NCI-H460 (cell line): ENCODE data around the gene PSG3. TPM values are rescaled to one million over a fixed set of nuclear protein-coding genes. Genes with fewer than 3 reads are reported as not detected.
"Not testable (repeated sequence)": the region's sequence is repeated elsewhere in the genome, so short reads cannot be mapped to it uniquely, and the experiment has no call there.

Experiments used
- DNase-seq: peaks from one replicate; pipeline ENCODE4 v3.0.0-alpha.2; 2016; ENCODE audit warnings: low read depth; ENCODE audit errors: extremely low read depth
- polyA plus RNA-seq: library from polyadenylated mRNA; depleted of rRNA; stranded (reverse); fragments of >200 nt; gene quantifications from 2 replicates; pipeline ENCODE4 v1.2.3, GENCODE V29; 2014; cell fraction: nucleus; rRNA removed
- total RNA-seq: library from RNA; depleted of rRNA; stranded (reverse); fragments of >200 nt; shearing (Covaris generic); gene quantifications from 2 replicates; pipeline ENCODE4 v1.2.3, GENCODE V29; 2014; rRNA removed

The PSG3 gene
- not detected in 2 replicates for total RNA-seq
- polyA plus RNA-seq: not detected in 2 replicates

DNA sequence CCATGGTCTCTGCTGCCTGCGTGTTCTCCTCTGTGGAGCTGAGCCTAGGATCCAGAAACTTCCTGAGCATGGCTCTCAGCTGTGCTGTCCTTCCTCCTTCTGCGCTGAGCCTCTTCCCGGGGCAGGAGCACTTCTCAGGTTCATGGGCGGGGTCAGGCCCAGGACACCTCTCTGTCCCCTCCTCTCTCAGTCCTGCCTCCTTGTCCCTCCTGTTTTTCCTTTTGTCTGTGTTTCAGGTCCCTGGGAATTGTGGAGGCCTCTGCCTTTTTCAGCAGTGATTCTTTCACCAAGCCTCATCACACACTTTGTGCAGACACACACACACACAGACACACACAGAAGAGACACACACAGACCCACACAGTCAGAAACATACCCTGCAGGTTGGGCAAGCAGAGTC, at the start of gene PSG3:
TSS of gene PSG3 (minus strand) at position 101 of the 400 bp plus-strand sequence. CDS start at position 4, 97 bp downstream.
- DNase-seq: not testable (repeated sequence)

GRCh38 chr19:42788766-42789165, 48.5 kb upstream of the PSG3 start:
- not testable (repeated sequence) for DNase-seq

DNA sequence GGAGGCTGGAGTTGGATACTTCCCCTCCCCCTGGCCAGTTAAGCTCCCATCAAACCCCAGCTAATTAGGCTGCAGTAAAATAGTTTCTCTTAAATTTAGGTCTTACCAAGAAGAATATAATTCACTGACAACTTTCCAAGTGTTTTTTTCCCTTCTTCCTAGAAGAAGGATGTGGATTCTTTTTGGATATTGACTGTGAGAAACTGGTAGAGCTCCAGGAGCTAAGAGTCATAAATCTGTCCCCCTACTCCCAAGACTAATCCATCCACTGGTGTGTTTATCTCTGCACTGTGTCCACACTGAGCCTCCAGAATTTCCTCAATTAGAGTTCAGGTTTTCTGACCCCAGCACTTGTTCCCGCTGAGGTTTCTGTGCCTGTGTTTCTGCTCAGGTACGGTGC, 47.5 kb upstream of the PSG3 start:
- not testable (repeated sequence) for DNase-seq

DNA sequence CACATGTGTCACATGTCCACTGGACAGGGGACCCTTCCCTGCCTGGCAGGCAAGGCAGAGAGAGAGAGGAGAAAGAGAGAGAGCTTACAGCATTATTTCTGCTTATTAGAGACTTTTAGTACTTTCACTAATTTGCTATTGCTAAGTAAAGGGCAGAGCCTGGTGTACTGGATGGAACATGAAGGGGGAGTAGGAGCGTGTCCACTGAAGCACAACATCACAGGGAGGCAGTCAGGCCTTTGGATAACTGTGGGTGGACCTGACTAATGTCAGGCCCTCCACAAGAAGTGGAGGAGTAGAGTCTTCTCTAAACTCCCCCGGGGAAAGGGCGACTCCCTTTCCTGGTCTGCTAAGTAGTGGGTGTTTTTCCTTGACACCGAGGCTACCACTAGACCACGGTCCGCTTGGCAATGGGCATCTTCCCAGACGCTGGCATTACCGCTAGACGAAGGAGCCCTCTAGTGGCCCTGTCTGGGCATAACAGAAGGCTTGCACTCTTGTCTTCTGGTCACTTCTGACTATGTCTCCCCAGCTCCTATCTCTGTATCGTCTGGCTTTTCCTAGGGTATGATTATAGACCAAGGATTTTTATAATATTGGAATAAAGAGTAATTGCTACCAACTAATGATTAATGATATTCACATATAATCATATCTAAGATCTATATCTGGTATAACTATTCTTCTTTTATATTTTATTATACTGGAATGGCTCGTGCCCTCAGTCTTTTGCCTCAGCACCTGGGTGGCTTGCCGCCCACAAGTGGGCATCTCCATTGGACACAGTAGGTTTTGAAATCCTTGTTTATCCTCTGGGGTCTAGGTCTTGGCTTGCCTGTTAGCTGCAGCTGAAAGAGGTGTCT, 36.7 kb upstream of the PSG3 start:
- peak; percentile 9 for DNase-seq

DNA sequence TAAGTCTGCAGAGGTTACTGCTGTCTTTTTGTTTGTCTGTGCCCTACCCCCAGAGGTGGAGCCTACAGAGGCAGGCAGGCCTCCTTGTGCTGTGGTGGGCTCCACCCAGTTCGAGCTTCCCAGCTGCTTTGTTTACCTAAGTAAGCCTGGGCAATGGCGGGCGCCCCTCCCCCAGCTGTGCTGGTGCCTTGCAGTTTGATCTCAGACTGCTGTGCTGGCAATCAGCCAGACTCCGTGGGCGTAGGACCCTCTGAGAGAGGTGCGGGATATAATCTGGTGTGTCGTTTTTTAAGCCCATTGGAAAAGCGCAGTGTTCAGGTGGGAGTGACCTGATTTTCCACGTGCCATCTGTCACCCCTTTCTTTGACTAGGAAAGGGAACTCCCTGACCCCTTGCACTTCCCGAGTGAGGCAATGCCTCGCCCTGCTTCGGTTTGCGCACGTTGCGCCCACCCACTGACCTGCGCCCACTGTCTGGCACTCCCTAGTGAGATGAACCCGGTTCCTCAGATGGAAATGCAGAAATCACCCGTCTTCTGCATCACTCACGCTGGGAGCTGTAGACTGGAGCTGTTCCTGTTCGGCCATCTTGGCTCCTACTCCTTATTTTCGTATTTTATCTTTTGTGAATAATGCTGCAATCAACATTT, 34.4 kb upstream of the PSG3 start:
- not testable (repeated sequence) for DNase-seq

GRCh38 chr19:42767319-42767718, 27.0 kb upstream of the PSG3 start:
- not testable (repeated sequence) for DNase-seq

GRCh38 chr19:42766871-42767270, 26.6 kb upstream of the PSG3 start:
- not testable (repeated sequence) for DNase-seq

DNA sequence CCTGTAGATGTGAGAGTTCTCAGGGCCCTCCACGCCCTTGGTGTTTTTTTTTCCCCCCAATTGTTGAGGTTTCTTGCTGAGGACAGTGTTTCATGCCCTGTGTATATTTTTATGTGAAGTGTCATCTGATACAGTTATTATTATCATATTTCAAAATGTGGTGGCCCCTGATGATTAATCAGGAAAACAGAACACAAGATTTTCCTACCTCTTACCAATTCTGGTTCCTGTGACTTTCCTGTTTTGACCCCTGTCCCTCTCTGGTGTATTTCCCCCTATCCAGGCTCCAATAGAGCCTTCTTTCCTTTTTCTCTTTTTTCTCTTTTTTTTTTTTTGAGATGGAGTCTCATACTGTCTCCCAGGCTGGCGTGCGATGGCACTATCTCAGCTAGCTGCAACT, 24.6 kb upstream of the PSG3 start:
- no peak for DNase-seq

GRCh38 chr19:42762789-42763188, 22.5 kb upstream of the PSG3 start:
- DNase-seq: no peak

DNA sequence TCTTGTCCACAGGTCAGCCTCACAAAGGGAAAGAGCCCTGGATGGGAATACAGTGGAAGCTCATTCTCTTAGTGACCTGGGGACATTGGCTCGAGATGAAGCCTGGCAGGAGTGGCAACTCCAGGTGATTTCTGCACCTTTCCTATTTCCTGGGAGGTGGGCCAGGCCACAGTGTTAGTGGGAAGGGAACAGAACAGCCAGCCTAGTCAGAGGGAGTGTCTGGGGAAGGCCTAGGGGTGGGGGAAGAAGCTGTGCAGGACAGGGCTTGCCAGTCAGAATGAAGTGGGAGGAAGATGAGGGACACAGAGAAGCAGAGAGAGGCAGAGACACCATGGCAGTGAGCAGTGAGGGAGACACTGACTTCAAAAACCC, 21.6 kb upstream of the PSG3 start:
- DNase-seq: not testable (repeated sequence)

DNA sequence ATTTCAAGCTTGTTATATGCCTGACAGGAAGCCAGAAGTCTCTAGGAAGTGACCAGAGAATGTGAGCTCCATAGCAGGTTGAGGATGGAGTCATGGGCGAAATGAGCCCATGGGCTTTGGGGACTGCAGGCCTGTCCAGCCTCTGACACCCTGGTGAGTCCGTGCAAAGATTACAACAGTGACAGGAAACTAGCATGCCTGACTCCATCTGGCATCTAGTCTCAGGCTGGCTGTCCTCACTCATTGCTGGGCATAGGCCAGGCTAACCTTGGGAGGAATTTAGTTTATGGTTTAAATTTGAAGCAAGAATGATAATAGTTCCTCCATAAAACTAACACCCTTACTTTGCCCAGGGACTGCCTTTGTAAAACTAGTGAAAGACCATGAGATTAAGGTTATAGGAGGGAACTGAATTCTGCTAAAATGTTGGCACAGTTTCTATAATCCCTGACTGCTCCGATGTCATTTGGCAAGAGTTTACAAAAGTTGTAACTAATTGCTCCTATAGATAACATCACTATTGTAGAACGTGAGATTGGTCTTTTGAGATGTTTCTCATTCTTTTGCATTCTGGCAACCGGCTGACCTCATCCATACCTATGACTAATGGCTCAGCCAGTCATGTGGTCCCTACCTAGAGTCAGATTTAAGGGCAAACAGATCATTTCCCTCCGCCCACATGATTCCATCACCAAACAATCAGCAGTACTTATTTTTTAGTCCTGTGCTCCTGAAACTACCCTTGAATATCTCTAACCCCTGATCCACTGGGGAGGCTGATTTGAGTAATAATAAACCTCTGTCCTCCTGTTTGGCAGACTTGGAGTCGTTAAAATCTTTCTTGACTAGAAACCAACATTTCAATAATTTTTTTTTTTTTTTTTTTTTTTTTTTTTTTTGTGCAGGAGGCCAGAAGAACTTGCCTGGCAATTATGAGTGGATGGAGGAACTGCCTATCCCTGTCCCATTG, 21.0 kb upstream of the PSG3 start:
- not testable (repeated sequence) for DNase-seq

DNA sequence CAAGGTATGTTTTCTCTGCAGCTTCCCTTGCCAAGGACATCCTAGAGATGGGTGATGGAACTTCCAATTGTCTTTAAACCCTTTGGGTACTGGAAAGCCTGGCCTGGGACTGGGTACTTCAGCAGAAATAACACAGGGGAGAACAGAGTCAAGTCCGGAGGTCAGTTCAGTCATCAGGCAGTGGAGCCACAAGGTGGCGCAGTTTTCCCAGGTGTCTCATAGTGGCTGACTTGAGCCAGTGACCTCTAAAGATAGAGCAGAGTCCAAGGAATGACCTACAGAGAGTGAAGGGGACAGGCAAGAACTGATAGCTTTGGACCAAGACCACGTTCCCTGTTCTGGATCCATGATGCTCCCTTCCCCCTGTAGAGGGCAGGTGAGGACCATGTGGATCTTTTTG, 18.4 kb upstream of the PSG3 start:
- not testable (repeated sequence) for DNase-seq

DNA sequence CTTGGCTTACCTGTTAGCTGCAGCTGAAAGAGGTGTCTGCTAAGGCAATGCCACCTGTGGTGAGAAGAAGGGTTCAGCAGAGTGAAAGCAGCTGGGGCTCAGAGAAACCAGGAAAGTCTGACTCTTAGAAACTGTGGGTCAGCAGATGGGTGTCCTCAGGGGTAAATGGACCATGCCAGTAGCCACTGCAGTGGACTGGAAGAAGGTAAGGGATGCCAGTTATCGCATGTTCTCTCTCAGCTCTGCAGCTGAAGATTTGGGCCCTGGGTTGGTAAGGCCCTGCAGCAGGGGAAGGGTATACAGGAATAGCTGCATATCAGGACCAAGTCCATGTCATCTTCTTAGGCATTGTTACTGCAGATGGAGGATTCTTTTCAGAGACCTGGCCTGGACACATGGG, 12.0 kb upstream of the PSG3 start:
- DNase-seq: not testable (repeated sequence)

- not testable (repeated sequence) for DNase-seq
These were observed 1.7 kb upstream of the PSG3 start for GRCh38 chr19:42741726-42742607.

GRCh38 chr19:42737581-42738011, 2.7 kb downstream of the PSG3 start:
- not testable (repeated sequence) for DNase-seq

- not testable (repeated sequence) for DNase-seq
These were observed 11.9 kb downstream of the PSG3 start for GRCh38 chr19:42728341-42728740.

DNA sequence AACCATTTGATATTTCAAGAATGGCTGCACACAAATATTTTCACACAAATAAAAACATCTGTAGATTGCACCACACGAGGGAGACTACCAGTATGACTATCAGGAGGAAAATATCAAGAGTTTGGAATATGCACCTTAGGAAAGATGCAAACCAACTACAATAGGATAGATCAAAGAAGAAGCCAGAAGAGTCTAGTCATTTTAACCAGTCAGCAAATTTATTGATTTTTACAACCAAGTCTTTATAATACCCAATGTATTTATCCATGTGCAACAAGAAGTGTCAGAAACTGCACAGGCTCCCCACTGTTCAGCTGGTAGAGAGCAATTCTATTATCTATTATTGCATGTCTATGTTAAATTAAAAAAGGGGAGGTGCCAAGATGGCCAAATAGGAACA, 26.3 kb downstream of the PSG3 start:
- not testable (repeated sequence) for DNase-seq

- not testable (repeated sequence) for DNase-seq
These were observed 27.5 kb downstream of the PSG3 start for GRCh38 chr19:42712753-42713152.

GRCh38 chr19:42710986-42711385, 29.3 kb downstream of the PSG3 start:
- DNase-seq: not testable (repeated sequence)
